ENCODE measurements around the gene CSAD.

DNA sequence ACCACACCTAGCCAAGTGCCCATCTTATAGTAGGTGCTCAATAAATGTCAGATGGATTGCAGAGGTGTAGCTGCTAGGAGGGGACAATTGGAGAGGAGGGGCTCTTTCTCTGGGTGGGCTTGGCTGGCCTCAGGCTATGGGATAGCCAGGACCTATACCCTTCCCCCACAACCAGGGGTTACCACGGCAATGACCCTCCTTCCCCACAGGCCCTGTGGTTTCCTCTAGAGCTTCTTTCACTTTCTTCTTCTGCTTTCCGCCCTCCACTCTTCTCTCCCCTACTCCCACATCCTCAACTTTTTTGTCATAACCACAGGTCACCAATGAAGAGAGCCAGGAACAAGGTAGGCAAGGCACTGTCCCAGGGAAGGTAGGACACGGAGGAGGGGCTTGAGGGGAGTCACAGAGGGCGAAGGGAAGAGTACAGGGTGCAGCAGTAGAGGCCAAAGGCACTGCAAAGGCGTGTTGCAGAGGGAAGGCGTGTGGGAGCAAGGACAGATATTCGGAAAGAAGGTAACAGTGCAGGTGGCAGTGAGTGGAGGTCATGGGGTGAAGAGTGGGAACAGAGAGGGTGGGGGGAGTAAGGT is 28.2 kb upstream of the CSAD start:
- TF ChIP-seq, protein P1, sequence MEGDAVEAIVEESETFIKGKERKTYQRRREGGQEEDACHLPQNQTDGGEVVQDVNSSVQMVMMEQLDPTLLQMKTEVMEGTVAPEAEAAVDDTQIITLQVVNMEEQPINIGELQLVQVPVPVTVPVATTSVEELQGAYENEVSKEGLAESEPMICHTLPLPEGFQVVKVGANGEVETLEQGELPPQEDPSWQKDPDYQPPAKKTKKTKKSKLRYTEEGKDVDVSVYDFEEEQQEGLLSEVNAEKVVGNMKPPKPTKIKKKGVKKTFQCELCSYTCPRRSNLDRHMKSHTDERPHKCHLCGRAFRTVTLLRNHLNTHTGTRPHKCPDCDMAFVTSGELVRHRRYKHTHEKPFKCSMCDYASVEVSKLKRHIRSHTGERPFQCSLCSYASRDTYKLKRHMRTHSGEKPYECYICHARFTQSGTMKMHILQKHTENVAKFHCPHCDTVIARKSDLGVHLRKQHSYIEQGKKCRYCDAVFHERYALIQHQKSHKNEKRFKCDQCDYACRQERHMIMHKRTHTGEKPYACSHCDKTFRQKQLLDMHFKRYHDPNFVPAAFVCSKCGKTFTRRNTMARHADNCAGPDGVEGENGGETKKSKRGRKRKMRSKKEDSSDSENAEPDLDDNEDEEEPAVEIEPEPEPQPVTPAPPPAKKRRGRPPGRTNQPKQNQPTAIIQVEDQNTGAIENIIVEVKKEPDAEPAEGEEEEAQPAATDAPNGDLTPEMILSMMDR (IDR thresholded peaks at IDR 0.05) = no peak
- no peak for TF ChIP-seq POLR2A (IDR thresholded peaks at IDR 0.05)
